SK-N-SH treated with all-trans-retinoic acid at 6 μM for 48 hours (cell line): Measurements from ENCODE around the gene FAM131C.

Experiments
- ATAC-seq: fragments of 200-7000 bp; cut with Tn5 transposase; 3 replicates; pipeline ENCODE4 v1.9.1; 2020; ENCODE audit warnings: mild to moderate bottlenecking, moderate library complexity
- ARNTL ChIP-seq: fragments of 450-650 bp; formaldehyde crosslinking; IDR thresholded peaks from 2 replicates; pipeline ENCODE4 v1.5.0; 2020; ENCODE audit warnings: low read depth, mild to moderate bottlenecking, moderate library complexity, borderline replicate concordance
- BACH2 ChIP-seq: fragments of 250-450 bp; sonication (Bioruptor Pico); IDR thresholded peaks from 2 replicates; pipeline ENCODE4 v1.9.0; 2021; ENCODE audit warnings: mild to moderate bottlenecking, borderline replicate concordance
- CREB5 ChIP-seq: fragments of 250-450 bp; sonication (Bioruptor Pico); IDR thresholded peaks from 2 replicates; pipeline ENCODE4 v1.5.1; 2020; ENCODE audit warnings: low read depth, mild to moderate bottlenecking, moderate library complexity
- CSDC2 ChIP-seq: fragments of 250-450 bp; sonication (Bioruptor Pico); IDR thresholded peaks from 2 replicates; pipeline ENCODE4 v1.5.0; 2020; ENCODE audit warnings: mild to moderate bottlenecking, moderate library complexity
- CSRNP3 ChIP-seq: fragments of 250-450 bp; sonication (Bioruptor Pico); IDR thresholded peaks from 2 replicates; pipeline ENCODE4 v1.5.1; 2021; ENCODE audit warnings: mild to moderate bottlenecking, moderate library complexity
- ESRRG ChIP-seq: fragments of 250-450 bp; sonication (Bioruptor Pico); IDR thresholded peaks from 2 replicates; pipeline ENCODE4 v1.6.1; 2021; ENCODE audit warnings: mild to moderate bottlenecking
- GLIS3 ChIP-seq: fragments of 250-450 bp; sonication (Bioruptor Pico); IDR thresholded peaks from 2 replicates; pipeline ENCODE4 v1.5.0; 2020; ENCODE audit warnings: mild to moderate bottlenecking, moderate library complexity
- ISL1 ChIP-seq: fragments of 250-450 bp; sonication (Bioruptor Pico); IDR thresholded peaks from 2 replicates; pipeline ENCODE4 v2.1.2; 2022; ENCODE audit warnings: mild to moderate bottlenecking, moderate library complexity
- OSR1 ChIP-seq: fragments of 250-450 bp; sonication (Bioruptor Pico); IDR thresholded peaks from 2 replicates; pipeline ENCODE4 v1.8.0; 2022; ENCODE audit warnings: moderate library complexity, mild to moderate bottlenecking, inconsistent platforms
- PATZ1 ChIP-seq: fragments of 250-450 bp; sonication (Bioruptor Pico); IDR thresholded peaks from 2 replicates; pipeline ENCODE4 v1.8.0; 2020; ENCODE audit warnings: mild to moderate bottlenecking, moderate library complexity, borderline replicate concordance
- POU6F1 ChIP-seq: fragments of 250-450 bp; sonication (Bioruptor Pico); IDR thresholded peaks from 2 replicates; pipeline ENCODE4 v1.8.0; 2021; ENCODE audit warnings: low read depth, mild to moderate bottlenecking, moderate library complexity, borderline replicate concordance
- PPARA ChIP-seq: fragments of 250-450 bp; sonication (Bioruptor Pico); IDR thresholded peaks from 2 replicates; pipeline ENCODE4 v1.5.0; 2020; ENCODE audit warnings: mild to moderate bottlenecking, borderline replicate concordance
- RARB ChIP-seq: fragments of 250-450 bp; sonication (Bioruptor Pico); IDR thresholded peaks from 2 replicates; pipeline ENCODE4 v1.8.0; 2021; ENCODE audit warnings: mild to moderate bottlenecking, moderate library complexity
- SNAI2 ChIP-seq: fragments of 250-450 bp; sonication (Bioruptor Pico); IDR thresholded peaks from 2 replicates; pipeline ENCODE4 v1.5.0; 2020; ENCODE audit warnings: mild to moderate bottlenecking, moderate library complexity
- TCF4 ChIP-seq: fragments of 250-450 bp; sonication (Bioruptor Pico); IDR thresholded peaks from 2 replicates; pipeline ENCODE4 v1.8.0; 2021; ENCODE audit warnings: mild to moderate bottlenecking, moderate library complexity, borderline replicate concordance
- TSHZ2 ChIP-seq: fragments of 250-450 bp; sonication (Bioruptor Pico); IDR thresholded peaks from 2 replicates; pipeline ENCODE4 v1.5.0; 2020; ENCODE audit warnings: mild to moderate bottlenecking, moderate library complexity
- ZFP3 ChIP-seq: fragments of 250-450 bp; sonication (Bioruptor Pico); IDR thresholded peaks from 2 replicates; pipeline ENCODE4 v1.5.0; 2020; ENCODE audit warnings: mild to moderate bottlenecking, moderate library complexity
- ZFP30 ChIP-seq: fragments of 450-650 bp; formaldehyde crosslinking; IDR thresholded peaks from 2 replicates; pipeline ENCODE4 v1.5.0; 2022; ENCODE audit warnings: mild to moderate bottlenecking, moderate library complexity
- ZNF565 ChIP-seq: fragments of 450-650 bp; formaldehyde crosslinking; conservative IDR thresholded peaks from 2 replicates; pipeline ENCODE4 v1.5.0; 2020; ENCODE audit warnings: low read depth, mild to moderate bottlenecking, moderate library complexity
- ZNF8 ChIP-seq: fragments of 450-650 bp; formaldehyde crosslinking; IDR thresholded peaks from 2 replicates; pipeline ENCODE4 v1.5.0; 2020; ENCODE audit warnings: mild to moderate bottlenecking, moderate library complexity

FAM131C gene

GRCh38 chr1:16112596-16113555 lies 39.4 kb upstream of the FAM131C start:
- TF ChIP-seq TSHZ2 (CRISPR knock-in tag) (0 out of 2 replicates have a peak, but pooled peaks have one; percentile 2), ESRRG (CRISPR knock-in tag) (0 out of 2 replicates have a peak, but pooled peaks have one; percentile 17), GLIS3 (CRISPR knock-in tag) (0 out of 2 replicates have a peak, but pooled peaks have one; percentile 20), ARNTL (CRISPR knock-in tag) (no peak), BACH2 (CRISPR knock-in tag) (no peak), RARB (CRISPR knock-in tag) (no peak), ZFP3 (peak; percentile 61), ZNF8 (CRISPR knock-in tag) (peak; percentile 64; the same call in 1 of the 2 replicates), ZFP30 (peak; percentile 17; the same call in 1 of the 2 replicates)
- peak; percentile 70 for ATAC-seq

GRCh38 chr1:16111771-16112595 lies 38.5 kb upstream of the FAM131C start:
- TF ChIP-seq GLIS3 (CRISPR knock-in tag): no peak
- no peak for TF ChIP-seq PPARA (CRISPR knock-in tag)
- peak; percentile 34; the same call in 1 of the 2 replicates for TF ChIP-seq ISL1
- TF ChIP-seq CREB5 (CRISPR knock-in tag): peak; percentile 59; the same call in 1 of the 2 replicates
- TF ChIP-seq TCF4: no peak
- TF ChIP-seq CSRNP3 (CRISPR knock-in tag): no peak
- TF ChIP-seq OSR1: no peak
- TF ChIP-seq POU6F1: peak; percentile 71; the same call in 1 of the 2 replicates
- no peak for TF ChIP-seq CSDC2 (CRISPR knock-in tag)
- TF ChIP-seq SNAI2 (CRISPR knock-in tag): peak; percentile 71; the same call in 1 of the 2 replicates
- no peak for TF ChIP-seq ZNF565 (CRISPR knock-in tag)
- 0 out of 2 replicates have a peak, but pooled peaks have one; percentile 9 for TF ChIP-seq PATZ1
- ATAC-seq: peak; percentile 73
